Measurements from ENCODE around the gene ADGRA3.

The ADGRA3 gene

GRCh38 chr4:22508376-22508775 is 7.5 kb downstream of the ADGRA3 start:
- no peak for DNase-seq (ENCODE audit: low read depth)

DNA sequence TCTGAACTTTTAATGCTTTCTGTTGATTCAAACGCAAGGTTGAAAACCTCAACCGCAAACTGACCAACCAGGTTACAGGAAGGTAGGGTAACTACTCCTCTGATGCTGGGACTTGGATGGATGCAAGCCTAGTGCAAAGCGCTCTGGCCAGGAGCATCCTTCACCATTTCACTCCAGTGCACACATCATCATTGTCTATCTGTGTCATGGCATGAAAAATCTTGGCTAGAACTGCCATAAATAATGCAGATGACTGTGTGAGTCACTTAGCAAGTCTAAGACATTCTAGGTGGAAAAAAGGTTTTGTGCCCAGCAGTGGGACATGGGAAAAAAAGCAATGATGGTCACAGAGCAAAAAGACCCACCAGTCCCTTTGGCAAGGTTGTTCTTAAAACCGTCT is 10.9 kb downstream of the ADGRA3 start:
- no peak for DNase-seq (ENCODE audit: low read depth)

GRCh38 chr4:22504447-22504846 is 11.4 kb downstream of the ADGRA3 start:
- DNase-seq (ENCODE audit: low read depth) = no peak

- no peak for DNase-seq (ENCODE audit: low read depth)
Measured at GRCh38 chr4:22502895-22503814, 12.7 kb downstream of the ADGRA3 start.

DNA sequence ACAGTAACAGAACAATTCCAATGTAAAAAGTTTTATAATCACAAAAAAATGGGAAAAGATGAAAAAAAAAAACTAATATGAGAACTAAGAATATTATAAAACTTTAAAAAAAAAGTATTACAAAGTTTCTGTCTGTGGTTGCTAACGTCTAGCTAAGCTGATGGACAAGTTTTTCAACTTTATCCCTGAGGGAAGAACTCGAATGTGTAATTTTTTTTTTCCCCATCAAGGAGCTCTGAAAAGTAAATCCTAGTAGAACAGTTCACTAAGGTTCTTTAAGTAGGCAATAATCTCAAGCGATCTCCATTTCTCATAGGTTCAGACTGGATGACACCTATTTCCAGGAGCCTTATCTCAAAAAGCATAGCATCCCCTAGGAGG is 14.2 kb downstream of the ADGRA3 start:
- DNase-seq (ENCODE audit: low read depth) = no peak

- no peak for DNase-seq (ENCODE audit: low read depth)
Measured at GRCh38 chr4:22500831-22501714, 14.8 kb downstream of the ADGRA3 start.

GRCh38 chr4:22500128-22500611 is 15.7 kb downstream of the ADGRA3 start:
- DNase-seq (ENCODE audit: low read depth) = no peak

DNA sequence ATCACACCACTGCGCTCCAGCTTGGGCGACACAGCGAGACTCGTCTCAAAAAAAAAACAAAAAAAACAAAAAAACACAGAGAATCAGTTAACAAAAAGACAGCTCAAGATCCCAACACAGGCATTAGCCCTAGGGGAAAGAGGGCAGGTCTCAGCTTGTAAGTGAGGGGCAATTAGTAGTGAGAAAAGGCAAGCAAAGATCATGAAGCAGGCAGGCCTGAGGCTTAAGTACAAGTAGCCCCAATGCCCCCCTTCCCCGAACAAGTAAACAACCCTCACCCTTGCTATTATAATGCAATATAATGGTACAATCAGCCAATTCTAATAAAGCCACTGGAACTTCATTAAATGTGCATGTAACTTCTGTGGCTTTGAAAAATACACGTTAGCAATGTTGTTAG is 17.0 kb downstream of the ADGRA3 start:
- DNase-seq (ENCODE audit: low read depth) = no peak

DNA sequence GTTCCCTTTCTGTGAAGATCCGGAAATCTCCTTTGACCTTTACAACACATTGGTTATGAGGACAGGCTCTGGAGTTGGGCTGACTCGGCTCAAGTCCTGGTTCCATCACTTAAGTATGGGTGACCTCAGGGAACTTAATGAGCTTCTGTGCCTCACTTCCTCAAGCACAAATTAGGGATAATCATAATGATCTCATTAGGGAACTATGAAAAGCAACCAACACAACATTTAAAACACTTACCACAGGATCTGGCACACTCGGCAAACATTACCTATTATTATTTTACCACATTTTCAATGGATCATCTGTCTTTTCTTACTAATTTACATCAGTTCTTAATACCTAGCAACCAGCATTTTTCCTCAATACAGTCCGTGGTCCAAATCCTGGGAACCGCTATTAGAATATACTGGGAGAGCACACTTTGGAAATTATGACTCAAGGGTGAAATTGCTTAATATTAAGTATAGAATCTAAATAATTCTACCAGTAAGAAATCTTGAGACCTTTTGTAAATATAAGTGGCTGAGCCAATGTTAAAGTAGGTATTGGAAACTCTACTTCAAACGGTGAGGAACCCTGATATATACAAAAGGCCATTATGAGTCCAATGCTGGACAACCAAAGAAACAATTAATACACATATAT is 19.6 kb downstream of the ADGRA3 start:
- no peak for DNase-seq (ENCODE audit: low read depth)

DNA sequence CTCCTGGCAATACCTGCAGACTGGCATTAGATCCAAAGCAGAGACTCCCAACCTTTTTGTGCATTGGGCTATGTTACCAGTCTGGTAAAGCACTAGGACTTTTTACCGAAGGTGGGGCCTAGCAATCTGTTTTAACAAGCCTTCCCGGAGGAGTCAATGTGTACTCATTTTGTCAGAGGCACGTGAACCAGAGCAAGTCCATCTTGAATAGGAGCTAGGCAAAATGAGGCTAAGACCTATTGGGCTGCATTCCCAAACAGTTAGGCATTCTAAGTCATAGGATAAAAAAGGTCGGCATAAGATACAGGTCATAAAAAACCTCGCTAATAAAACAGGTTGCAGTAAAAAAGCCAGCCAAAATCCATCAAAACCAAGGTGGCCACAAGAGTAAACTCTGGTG is 22.3 kb downstream of the ADGRA3 start:
- no peak for DNase-seq (ENCODE audit: low read depth)

- no peak for DNase-seq (ENCODE audit: low read depth)
Measured at GRCh38 chr4:22492987-22493386, 22.9 kb downstream of the ADGRA3 start.

DNA sequence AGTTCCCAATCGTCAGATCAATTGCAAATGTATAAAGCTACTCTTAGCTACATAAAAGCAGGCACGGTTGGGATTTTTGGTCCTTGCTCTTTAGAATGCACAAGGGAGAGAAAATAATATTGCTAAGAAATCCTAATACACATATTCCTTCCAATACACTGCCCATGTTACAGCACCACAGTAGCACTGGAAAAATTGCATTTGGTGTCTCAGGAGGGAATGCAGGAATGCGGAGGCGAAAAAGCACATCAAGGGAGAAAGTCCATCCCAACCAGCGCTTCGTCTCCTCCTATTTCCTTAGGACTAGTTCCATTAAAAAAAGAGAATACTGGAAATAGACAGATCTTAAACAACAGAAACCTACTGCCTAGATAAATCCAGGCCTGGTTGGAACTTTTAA is 23.9 kb downstream of the ADGRA3 start:
- DNase-seq (ENCODE audit: low read depth) = no peak

- DNase-seq (ENCODE audit: low read depth) = no peak
Measured at GRCh38 chr4:22490718-22491315, 25.0 kb downstream of the ADGRA3 start.

DNA sequence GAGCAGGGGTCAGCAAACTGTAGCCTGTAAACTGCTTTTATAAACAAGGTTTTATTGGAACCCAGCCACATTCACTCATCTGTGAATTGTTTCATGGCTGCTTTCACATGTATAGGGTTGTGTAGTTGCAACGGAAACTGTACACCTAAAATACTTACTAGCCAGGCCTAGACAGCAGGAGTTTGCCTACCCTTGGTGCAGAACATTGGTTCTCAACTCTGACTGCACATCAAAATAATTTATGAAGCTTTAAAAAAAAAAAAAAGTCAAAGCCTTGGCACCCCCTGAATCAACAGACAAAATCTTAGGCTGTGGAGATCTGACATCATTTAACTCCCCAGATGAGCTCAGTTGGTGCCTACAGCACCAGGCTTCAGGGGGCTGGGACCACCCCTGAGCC is 27.8 kb downstream of the ADGRA3 start:
- DNase-seq (ENCODE audit: low read depth) = no peak

GRCh38 chr4:22487328-22487727 is 28.5 kb downstream of the ADGRA3 start:
- no peak for DNase-seq (ENCODE audit: low read depth)

GRCh38 chr4:22486276-22486675 is 29.6 kb downstream of the ADGRA3 start:
- DNase-seq (ENCODE audit: low read depth) = no peak

GRCh38 chr4:22485737-22486136 is 30.1 kb downstream of the ADGRA3 start:
- no peak for DNase-seq (ENCODE audit: low read depth)

- peak; percentile 83 for DNase-seq (ENCODE audit: low read depth)
Measured at GRCh38 chr4:22483551-22483981, 32.3 kb downstream of the ADGRA3 start.

- no peak for DNase-seq (ENCODE audit: low read depth)
Measured at GRCh38 chr4:22482250-22483127, 33.4 kb downstream of the ADGRA3 start.

- DNase-seq (ENCODE audit: low read depth) = no peak
Measured at GRCh38 chr4:22480675-22481327, 35.1 kb downstream of the ADGRA3 start.
